K562 (cell line): ENCODE data around the gene CMTR1. TPM values are rescaled to one million over a fixed set of nuclear protein-coding genes. Genes with fewer than 3 reads are reported as not detected.

Source experiments
- ATAC-seq: fragments of 200-7000 bp; cut with Tn5 transposase; 3 replicates; pipeline ENCODE4 v1.9.1; 2020; ENCODE audit warnings: moderate library complexity
- BruUV-seq: library from RNA; stranded (reverse); fragments of 400-500 nt; replicated peaks from 2 replicates; lab custom pipeline; 2021; lab: Mats Ljungman, UMichigan
- CTCF ChIA-PET: fragments of 300-600 bp; formaldehyde crosslinking; extraction: SDS; loops from one replicate; lab custom pipeline; 2021; ENCODE audit warnings: low intra/inter-chr PET ratio; lab: Yijun Ruan, JAX
- POLR2A ChIA-PET: fragments of 300-600, 350-650 bp; sonication (Branson Sonifier 250); formaldehyde crosslinking; extraction: SDS; loops from one replicate; lab custom pipeline; 2021; ENCODE audit warnings: antibody characterized with exemption, inconsistent platforms; lab: Yijun Ruan, JAX
- DNase-seq, 4 experiments: peaks; one replicate each; pipeline versions ENCODE4 v3.0.0 to v3.0.0-alpha.2; 2011 to 2018; ENCODE audit warnings: low spot score in 3 of 4, mixed read lengths in 3 of 4; ENCODE audit errors: extremely low read depth in 1 of 4
- FAIRE-seq: peaks from 2 replicates; lab custom pipeline; 2011; peaks lifted over from hg19 to GRCh38; lab: Jason Lieb, UNC
- H2AFZ ChIP-seq: 2 replicates; pipeline ENCODE4 v1.6.0; 2011; ENCODE audit warnings: low read depth, low read length, control low read depth, inconsistent platforms
- H3K27ac ChIP-seq: fragments of 200-600 bp; 3 replicates; pipeline ENCODE4 v1.8.0; 2011; ENCODE audit warnings: low read depth, mild to moderate bottlenecking, control low read depth, inconsistent platforms, low read length, moderate library complexity, mixed read lengths; ENCODE audit errors: extremely low read depth
- H3K27me3 ChIP-seq, 2 experiments: fragments of 300-600 bp in 1 of 2; 2 replicates in 1 of 2; 3 replicates in 1 of 2; pipeline versions ENCODE4 v1.6.0 to v1.8.0; 2011; ENCODE audit warnings: inconsistent platforms in 2 of 2, low read length in 2 of 2, mild to moderate bottlenecking in 1 of 2, mixed read lengths in 1 of 2, moderate library complexity in 1 of 2; ENCODE audit not compliant: control insufficient read depth in 2 of 2, insufficient read depth in 2 of 2
- H3K36me3 ChIP-seq: fragments of 300-600 bp; 3 replicates; pipeline ENCODE4 v1.8.0; 2011; ENCODE audit warnings: mild to moderate bottlenecking, low read length, inconsistent platforms; ENCODE audit not compliant: control insufficient read depth, insufficient read depth
- H3K4me1 ChIP-seq, 2 experiments: fragments of 200-600 bp in 1 of 2; replicated peaks in 1 of 2; 2 replicates in 1 of 2; 3 replicates in 1 of 2; pipeline versions ENCODE4 v1.5.1 to v1.8.0; 2011; ENCODE audit warnings: inconsistent platforms in 2 of 2, low read length in 2 of 2, mild to moderate bottlenecking in 1 of 2, mixed read lengths in 1 of 2, moderate library complexity in 1 of 2; ENCODE audit not compliant: control insufficient read depth in 2 of 2, insufficient read depth in 2 of 2
- H3K4me2 ChIP-seq: 2 replicates; pipeline ENCODE4 v1.6.1; 2011; ENCODE audit warnings: low read length, control low read depth, inconsistent platforms, mixed read lengths; ENCODE audit not compliant: insufficient read depth
- H3K4me3 ChIP-seq: fragments of 200-600 bp; sonication (generic), shearing (Covaris generic); 2 replicates; pipeline ENCODE4 v1.5.1; 2016; ENCODE audit warnings: control low read depth, inconsistent platforms
- H3K79me2 ChIP-seq: fragments of 200-600 bp; 3 replicates; pipeline ENCODE4 v1.8.0; 2011; ENCODE audit warnings: low read length, inconsistent platforms; ENCODE audit not compliant: control insufficient read depth, insufficient read depth
- H3K9ac ChIP-seq, 2 experiments: 2 replicates each; pipeline versions ENCODE4 v1.6.0 to v1.6.1; 2011; ENCODE audit warnings: low read depth in 2 of 2, low read length in 2 of 2, control low read depth in 1 of 2, inconsistent platforms in 1 of 2, mild to moderate bottlenecking in 1 of 2, mixed read lengths in 1 of 2; ENCODE audit not compliant: insufficient read depth in 1 of 2
- H3K9me1 ChIP-seq: one replicate; pipeline ENCODE4 v1.6.0; 2011; ENCODE audit warnings: inconsistent platforms, mild to moderate bottlenecking, low read length, moderate library complexity; ENCODE audit not compliant: control insufficient read depth, insufficient read depth
- H3K9me3 ChIP-seq: replicated peaks from 2 replicates; pipeline ENCODE4 v1.5.1; 2011; ENCODE audit warnings: low read depth, low read length, inconsistent platforms; ENCODE audit not compliant: control insufficient read depth, insufficient read depth
- H4K20me1 ChIP-seq: replicated peaks from 2 replicates; pipeline ENCODE4 v1.6.1; 2011; ENCODE audit warnings: low read length, inconsistent platforms, mixed read lengths; ENCODE audit not compliant: control insufficient read depth, insufficient read depth
- CBFA2T3 ChIP-seq: fragments of 450-650 bp; IDR thresholded peaks from 2 replicates; pipeline ENCODE4 v1.6.1; 2017
- CBX5 ChIP-seq: IDR thresholded peaks from 2 replicates; pipeline ENCODE4 v1.6.1; 2014; ENCODE audit warnings: low read depth, borderline replicate concordance
- CEBPB ChIP-seq: fragments of 450-650 bp; IDR thresholded peaks from 2 replicates; pipeline ENCODE4 v1.6.1; 2016; ENCODE audit warnings: missing genetic modification characterization, missing compliant biosample characterization
- CXXC5 ChIP-seq: fragments of 250-450 bp; sonication (Bioruptor Pico); IDR thresholded peaks from 2 replicates; pipeline ENCODE4 v1.8.0; 2022; ENCODE audit warnings: inconsistent platforms, mild to moderate bottlenecking, moderate library complexity
- DPF2 ChIP-seq: fragments of 450-650 bp; IDR thresholded peaks from 2 replicates; pipeline ENCODE4 v1.6.1; 2016
- ETV1 ChIP-seq: fragments of 450-650 bp; conservative IDR thresholded peaks from 2 replicates; pipeline ENCODE4 v1.6.1; 2016; ENCODE audit warnings: missing genetic modification characterization, control low read depth, low read depth, missing compliant biosample characterization
- EZH2 ChIP-seq: IDR thresholded peaks from 2 replicates; pipeline ENCODE4 v1.6.1; 2012; ENCODE audit warnings: low read depth, mild to moderate bottlenecking, inconsistent platforms, low read length, borderline replicate concordance
- HMGN3 ChIP-seq: IDR thresholded peaks from 2 replicates; pipeline ENCODE4 v1.6.1; 2011; ENCODE audit warnings: borderline replicate concordance, low read depth, mild to moderate bottlenecking, mixed read lengths, low read length; ENCODE audit not compliant: insufficient read length; ENCODE audit errors: extremely low read depth
- JUND ChIP-seq, 2 experiments: IDR thresholded peaks; 2 replicates in 1 of 2; 3 replicates in 1 of 2; pipeline ENCODE4 v1.6.1; 2011; ENCODE audit warnings: borderline replicate concordance in 2 of 2, low read depth in 2 of 2, low read length in 2 of 2, improper control_type of control experiment in 1 of 2, missing biosample characterization in 1 of 2, missing genetic modification characterization in 1 of 2, missing genetic modification reagents in 1 of 2
- LEF1 ChIP-seq: fragments of 450-650 bp; IDR thresholded peaks from 2 replicates; pipeline ENCODE4 v1.6.1; 2016; ENCODE audit warnings: mild to moderate bottlenecking
- NFIC ChIP-seq: fragments of 450-650 bp; IDR thresholded peaks from 2 replicates; pipeline ENCODE4 v1.6.1; 2017; ENCODE audit warnings: mild to moderate bottlenecking, inconsistent platforms
- PCBP2 ChIP-seq: fragments of 200-400 bp; formaldehyde crosslinking; IDR thresholded peaks from 2 replicates; pipeline ENCODE4 v1.6.1; 2018; ENCODE audit warnings: low read length, low read depth, mild to moderate bottlenecking, moderate library complexity; ENCODE audit not compliant: poor library complexity, severe bottlenecking
- RB1 ChIP-seq: fragments of 450-650 bp; IDR thresholded peaks from 2 replicates; pipeline ENCODE4 v1.6.1; 2017; ENCODE audit warnings: low read depth, mild to moderate bottlenecking
- RCOR1 ChIP-seq, 2 experiments: IDR thresholded peaks; 2 replicates each; pipeline ENCODE4 v1.6.1; 2012; ENCODE audit warnings: low read depth in 2 of 2, low read length in 2 of 2, borderline replicate concordance in 1 of 2, improper control_type of control experiment in 1 of 2
- STAT5A ChIP-seq: IDR thresholded peaks from 2 replicates; pipeline ENCODE4 v1.6.1; 2012; ENCODE audit warnings: low read length, inconsistent platforms, borderline replicate concordance
- TEAD4 ChIP-seq, 2 experiments: sonication (generic) in 1 of 2; formaldehyde crosslinking in 1 of 2; IDR thresholded peaks; 2 replicates each; pipeline versions ENCODE4 v1.6.1 to v1.8.0; 2012 to 2022; ENCODE audit warnings: borderline replicate concordance in 1 of 2, inconsistent platforms in 1 of 2, low read length in 1 of 2, mild to moderate bottlenecking in 1 of 2, missing genetic modification reagents in 1 of 2
- WHSC1 ChIP-seq: IDR thresholded peaks from one replicate; pipeline ENCODE4 v1.6.1; 2012; ENCODE audit warnings: low read length, control low read depth, inconsistent platforms
- ZNF699 ChIP-seq: fragments of 250-450 bp; sonication (Bioruptor Pico); IDR thresholded peaks from 2 replicates; pipeline ENCODE4 v1.8.0; 2021; ENCODE audit warnings: mild to moderate bottlenecking, moderate library complexity; ENCODE audit not compliant: insufficient replicate concordance
- WGBS: fragments of 100-300 bp; shearing (Covaris generic); methylation state at CpG from one replicate; pipeline ENCODE4 v1.1.6; 2016; ENCODE audit warnings: low coverage, mixed read lengths; ENCODE audit not compliant: insufficient coverage; ENCODE audit errors: missing lambda C conversion rate; 5-methylcytosine and 5-hydroxymethylcytosine counted together
- in situ Hi-C: fragments of 300-500 bp; cut with MboI; formaldehyde crosslinking; loops from 4 replicates; pipeline ENCODE4 v1.15.0; 2018; ENCODE audit warnings: inconsistent platforms, mixed read lengths
- intact Hi-C: fragments of 100-400 bp; cut with micrococcal nuclease; formaldehyde crosslinking; loops from 2 replicates; pipeline ENCODE4 v1.14.2; 2022
- polyA plus RNA-seq, 8 experiments: library from polyadenylated mRNA; depleted of rRNA in 4 of 8; stranded (reverse) in 5 of 8; unstranded in 3 of 8; fragments of >200 nt; fragmentation: Nextera tagmentation in 2 of 8; fragmentation: Illumina TruSeq in 1 of 8; extraction: Ambion mirVana in 2 of 8; extraction: Trizol in 1 of 8; gene quantifications; 2 replicates each; pipeline versions ENCODE4 v1.2.1 to v1.2.3, GENCODE V29; 2011 to 2014; ENCODE audit warnings: inconsistent platforms in 1 of 8, missing spikeins in 1 of 8
- total RNA-seq, 7 experiments: library from RNA; depleted of rRNA in 6 of 7; stranded (reverse); fragments of >200 nt in 6 of 7; fragmentation: Illumina TruSeq in 2 of 7; extraction: Trizol in 2 of 7; gene quantifications; 2 replicates each; pipeline versions ENCODE4 v1.2.1 to v1.2.3, GENCODE V29; 2011 to 2021; ENCODE audit warnings: low replicate concordance in 1 of 7
- TF ChIP-seq, protein P1 (sequence below): sonication (generic); formaldehyde crosslinking; IDR thresholded peaks from 2 replicates; pipeline ENCODE4 v1.8.0; 2022; ENCODE audit warnings: mild to moderate bottlenecking, missing genetic modification reagents
- TF ChIP-seq, protein P2 (sequence below): sonication (generic); formaldehyde crosslinking; IDR thresholded peaks from 2 replicates; pipeline ENCODE4 v1.8.0; 2022; ENCODE audit warnings: mild to moderate bottlenecking, low read depth, missing genetic modification reagents

CMTR1 gene
- total and polyA plus RNA-seq, 9 of the 15 experiments (the other 6 are each of a cell fraction or from before 2014, with no cell fraction given): 2.9 to 63.5 (median 49.5) TPM

GRCh38 chr6:37399795-37400490 lies 33.1 kb upstream of the CMTR1 start:
- no peaks in the 10 kb centered on the region for H3K79me2 ChIP-seq
- H3K27me3 ChIP-seq: no peaks in the 10 kb centered on the region
- in situ Hi-C loops: no loop called here
- H2AFZ ChIP-seq: no peak overlapping the region
- H3K36me3 ChIP-seq: no peaks in the 10 kb centered on the region
- H3K9me1 ChIP-seq: no peaks in the 10 kb centered on the region
- no peak overlapping the region for H3K27ac ChIP-seq
- H3K9me3 ChIP-seq: no peaks in the 10 kb centered on the region
- ATAC-seq: peak; percentile 74
- intact Hi-C loops: loop anchor here (2.0 kb wide), 1 partner anchor 61 kb away; no protein-coding TSS in a partner anchor
- H3K4me3 ChIP-seq: no peak overlapping the region
- WGBS: 8% methylated on average over 4 of the region's 4 CpGs
- no peaks in the 10 kb centered on the region for H4K20me1 ChIP-seq
- no TSS peak for BruUV-seq
- ChIA-PET CTCF (no interaction called here), POLR2A (interaction anchor here (1.0 kb wide), 2 partner anchors 10 to 14 kb away, joined by 4 read pairs; no protein-coding TSS in a partner anchor)
- peak overlapping the region; percentile 23; the same call in 1 of the 2 replicates for H3K4me2 ChIP-seq
- H3K4me1 ChIP-seq: peaks cover 21 to 30% of the 10 kb centered on the region in 2 experiments
- peak in 2 of 4 experiments; percentile 47 to 86 for DNase-seq
- H3K9ac ChIP-seq: no peak overlapping the region
- FAIRE-seq: peak; percentile 62
- TF ChIP-seq DPF2 (peak; percentile 78), CBFA2T3 (peak; percentile 86), WHSC1 (no peak), ZNF699 (CRISPR knock-in tag) (no peak), STAT5A (peak; percentile 35; the same call in 1 of the 2 replicates), TEAD4 (IDR thresholded peaks at IDR 0.05; ENCODE audit: low read length) (peak; percentile 79), TEAD4 (CRISPR knock-in tag; IDR thresholded peaks at IDR 0.05; ENCODE audit: borderline replicate concordance) (no peak), JUND (IDR thresholded peaks at IDR 0.05; ENCODE audit: borderline replicate concordance, low read depth, low read length) (0 out of 2 replicates have a peak, but pooled peaks have one; percentile 25), JUND (tag; IDR thresholded peaks at IDR 0.05; ENCODE audit: borderline replicate concordance, low read depth, low read length) (no peak), LEF1 (0 out of 2 replicates have a peak, but pooled peaks have one; percentile 44), RB1 (no peak), NFIC (peak; percentile 32; the same call in 1 of the 2 replicates), HMGN3 (no peak), PCBP2 (peak; percentile 87), CXXC5 (CRISPR knock-in tag) (0 out of 2 replicates have a peak, but pooled peaks have one; percentile 28), ETV1 (0 out of 2 replicates have a peak, but pooled peaks have one; percentile 12), RCOR1 (IDR thresholded peaks at IDR 0.05; ENCODE audit: borderline replicate concordance in 1 of 2, low read depth in 2 of 2, low read length in 2 of 2) (peak; percentile 51 to 87; a peak in 3 of 4 replicates), CEBPB (tag) (peak; percentile 39; the same call in 1 of the 2 replicates), CBX5 (no peak), EZH2 (no peak)
- TF ChIP-seq, protein P1, sequence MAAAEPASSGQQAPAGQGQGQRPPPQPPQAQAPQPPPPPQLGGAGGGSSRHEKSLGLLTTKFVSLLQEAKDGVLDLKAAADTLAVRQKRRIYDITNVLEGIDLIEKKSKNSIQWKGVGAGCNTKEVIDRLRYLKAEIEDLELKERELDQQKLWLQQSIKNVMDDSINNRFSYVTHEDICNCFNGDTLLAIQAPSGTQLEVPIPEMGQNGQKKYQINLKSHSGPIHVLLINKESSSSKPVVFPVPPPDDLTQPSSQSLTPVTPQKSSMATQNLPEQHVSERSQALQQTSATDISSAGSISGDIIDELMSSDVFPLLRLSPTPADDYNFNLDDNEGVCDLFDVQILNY (CRISPR knock-in tag): no peak
- TF ChIP-seq, protein P2, sequence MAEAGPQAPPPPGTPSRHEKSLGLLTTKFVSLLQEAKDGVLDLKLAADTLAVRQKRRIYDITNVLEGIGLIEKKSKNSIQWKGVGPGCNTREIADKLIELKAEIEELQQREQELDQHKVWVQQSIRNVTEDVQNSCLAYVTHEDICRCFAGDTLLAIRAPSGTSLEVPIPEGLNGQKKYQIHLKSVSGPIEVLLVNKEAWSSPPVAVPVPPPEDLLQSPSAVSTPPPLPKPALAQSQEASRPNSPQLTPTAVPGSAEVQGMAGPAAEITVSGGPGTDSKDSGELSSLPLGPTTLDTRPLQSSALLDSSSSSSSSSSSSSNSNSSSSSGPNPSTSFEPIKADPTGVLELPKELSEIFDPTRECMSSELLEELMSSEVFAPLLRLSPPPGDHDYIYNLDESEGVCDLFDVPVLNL (CRISPR knock-in tag): no peak
